ENCODE results near the gene C13orf42. TPM values are rescaled to one million over a fixed set of nuclear protein-coding genes. Genes with fewer than 3 reads are reported as not detected.

C13orf42 gene
- total and polyA plus RNA-seq, 2 donors from 2014 or later: 0.24 TPM; not detected in 1

DNA sequence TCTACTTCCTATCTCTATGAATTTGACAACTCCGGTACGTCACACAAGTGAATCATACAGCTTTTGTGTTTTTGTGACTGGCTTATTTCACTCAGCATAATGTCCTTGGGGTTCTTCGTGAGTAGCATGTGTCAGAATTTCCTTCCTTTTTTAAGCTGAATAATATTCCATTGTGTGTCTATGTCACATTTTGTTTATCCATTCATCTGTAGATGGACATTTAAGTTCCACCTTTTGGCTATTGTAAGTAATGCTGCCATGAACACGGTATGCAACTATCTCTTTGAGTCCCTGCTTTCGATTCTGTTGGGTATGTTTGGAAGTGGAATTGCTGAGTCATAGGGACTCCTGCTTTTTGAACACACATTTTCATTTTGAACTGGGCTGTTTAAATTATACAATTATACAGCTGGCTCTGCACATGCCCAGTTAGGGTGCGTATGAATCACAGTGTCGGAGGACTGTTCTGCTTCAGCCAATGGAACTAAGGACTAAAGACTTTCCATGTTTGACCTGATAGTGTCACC lies 43.0 kb upstream of the C13orf42 start:
- Histone ChIP-seq H3K9me3 (ENCODE audit: control insufficient read depth in 2 of 3, insufficient read depth in 1 of 3, low read length in 3 of 3) (no peaks in the 10 kb centered on the region), H3K4me3 (ENCODE audit: low read length in 3 of 3) (no peak overlapping the region), H3K9ac (ENCODE audit: low read length in 3 of 3) (no peak overlapping the region), H3K4me1 (ENCODE audit: control insufficient read depth in 2 of 3, insufficient read depth in 2 of 3, low read depth in 1 of 3, low read length in 3 of 3) (no peaks in the 10 kb centered on the region), H3K27ac (ENCODE audit: low read depth in 2 of 2, low read length in 2 of 2) (no peak overlapping the region), H3K36me3 (ENCODE audit: control insufficient read depth in 2 of 3, insufficient read depth in 3 of 3, low read length in 3 of 3) (no peaks in the 10 kb centered on the region), H3K27me3 (ENCODE audit: control insufficient read depth, insufficient read depth, low read length) (no peaks in the 10 kb centered on the region)
- FAIRE-seq (no peak), DNase-seq (no peak)
- intact Hi-C loops (cut with DNase I): loop anchor here (10.0 kb wide), 1 partner anchor 131 kb away; no protein-coding TSS in a partner anchor
- TF ChIP-seq, protein P1, sequence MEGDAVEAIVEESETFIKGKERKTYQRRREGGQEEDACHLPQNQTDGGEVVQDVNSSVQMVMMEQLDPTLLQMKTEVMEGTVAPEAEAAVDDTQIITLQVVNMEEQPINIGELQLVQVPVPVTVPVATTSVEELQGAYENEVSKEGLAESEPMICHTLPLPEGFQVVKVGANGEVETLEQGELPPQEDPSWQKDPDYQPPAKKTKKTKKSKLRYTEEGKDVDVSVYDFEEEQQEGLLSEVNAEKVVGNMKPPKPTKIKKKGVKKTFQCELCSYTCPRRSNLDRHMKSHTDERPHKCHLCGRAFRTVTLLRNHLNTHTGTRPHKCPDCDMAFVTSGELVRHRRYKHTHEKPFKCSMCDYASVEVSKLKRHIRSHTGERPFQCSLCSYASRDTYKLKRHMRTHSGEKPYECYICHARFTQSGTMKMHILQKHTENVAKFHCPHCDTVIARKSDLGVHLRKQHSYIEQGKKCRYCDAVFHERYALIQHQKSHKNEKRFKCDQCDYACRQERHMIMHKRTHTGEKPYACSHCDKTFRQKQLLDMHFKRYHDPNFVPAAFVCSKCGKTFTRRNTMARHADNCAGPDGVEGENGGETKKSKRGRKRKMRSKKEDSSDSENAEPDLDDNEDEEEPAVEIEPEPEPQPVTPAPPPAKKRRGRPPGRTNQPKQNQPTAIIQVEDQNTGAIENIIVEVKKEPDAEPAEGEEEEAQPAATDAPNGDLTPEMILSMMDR (IDR thresholded peaks at IDR 0.05; ENCODE audit: borderline replicate concordance, extremely low read depth, insufficient read depth): no peak

DNA sequence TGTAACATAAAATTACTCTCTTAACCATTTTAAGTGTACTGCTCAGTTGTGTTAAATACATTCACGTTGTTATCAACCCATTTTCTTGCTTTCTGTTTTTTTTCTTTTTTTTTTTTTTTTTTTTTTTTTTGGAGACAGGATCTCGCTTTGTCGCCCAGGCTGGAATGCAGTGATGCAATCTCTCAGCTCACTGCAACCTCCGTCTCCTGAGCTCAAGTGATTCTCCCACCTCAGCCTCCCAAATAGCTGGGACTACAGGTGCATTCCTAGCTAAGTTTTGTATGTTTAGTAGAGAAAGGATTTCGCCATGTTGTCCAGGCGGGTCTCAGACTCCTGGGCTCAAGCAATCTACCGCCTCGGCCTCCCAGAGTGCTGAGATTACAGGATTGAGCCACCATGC lies 42.5 kb upstream of the C13orf42 start:
- no peaks in the 10 kb centered on the region for H3K4me1 ChIP-seq (ENCODE audit: control insufficient read depth in 2 of 3, insufficient read depth in 2 of 3, low read depth in 1 of 3, low read length in 3 of 3)
- H3K36me3 ChIP-seq (ENCODE audit: control insufficient read depth in 2 of 3, insufficient read depth in 3 of 3, low read length in 3 of 3): no peaks in the 10 kb centered on the region
- intact Hi-C loops (cut with DNase I): loop anchor here (10.0 kb wide), 1 partner anchor 131 kb away; no protein-coding TSS in a partner anchor
- H3K9ac ChIP-seq (ENCODE audit: low read length in 3 of 3): no peak overlapping the region
- no peak for DNase-seq
- no peak overlapping the region for H3K27ac ChIP-seq (ENCODE audit: low read depth in 2 of 2, low read length in 2 of 2)
- no peak for FAIRE-seq
- H3K4me3 ChIP-seq (ENCODE audit: low read length in 3 of 3): no peak overlapping the region
- TF ChIP-seq, protein P1 (IDR thresholded peaks at IDR 0.05; ENCODE audit: borderline replicate concordance, extremely low read depth, insufficient read depth): no peak
- H3K27me3 ChIP-seq (ENCODE audit: control insufficient read depth, insufficient read depth, low read length): no peaks in the 10 kb centered on the region
- H3K9me3 ChIP-seq (ENCODE audit: control insufficient read depth in 2 of 3, insufficient read depth in 1 of 3, low read length in 3 of 3): no peaks in the 10 kb centered on the region

DNA sequence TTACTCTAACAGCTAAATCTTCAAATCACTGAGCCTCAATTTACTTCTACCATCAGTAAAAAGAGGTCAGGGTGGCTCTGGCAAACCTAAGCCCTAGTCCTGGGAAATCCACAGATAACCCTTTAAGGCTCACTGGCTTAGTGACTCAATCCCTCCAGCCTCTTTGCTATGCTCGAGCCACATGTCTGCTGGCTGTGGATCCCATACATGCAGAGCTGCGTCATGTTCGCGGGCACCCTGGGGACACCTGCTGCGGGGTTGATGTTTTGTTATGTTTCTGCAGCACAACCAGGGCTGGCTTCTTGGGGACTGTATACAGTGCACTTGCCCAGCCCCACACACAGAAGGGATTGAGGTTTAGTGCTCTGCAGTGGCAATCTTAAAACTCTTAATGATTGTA lies 41.6 kb upstream of the C13orf42 start:
- H3K4me3 ChIP-seq (ENCODE audit: low read length in 3 of 3): no peak overlapping the region
- no peaks in the 10 kb centered on the region for H3K27me3 ChIP-seq (ENCODE audit: control insufficient read depth, insufficient read depth, low read length)
- DNase-seq (no peak), FAIRE-seq (no peak)
- intact Hi-C loops (cut with DNase I): loop anchor here (10.0 kb wide), 1 partner anchor 132 kb away; no protein-coding TSS in a partner anchor
- H3K4me1 ChIP-seq (ENCODE audit: control insufficient read depth in 2 of 3, insufficient read depth in 2 of 3, low read depth in 1 of 3, low read length in 3 of 3): no peaks in the 10 kb centered on the region
- TF ChIP-seq, protein P1 (IDR thresholded peaks at IDR 0.05; ENCODE audit: borderline replicate concordance, extremely low read depth, insufficient read depth): no peak
- no peaks in the 10 kb centered on the region for H3K9me3 ChIP-seq (ENCODE audit: control insufficient read depth in 2 of 3, insufficient read depth in 1 of 3, low read length in 3 of 3)
- no peak overlapping the region for H3K9ac ChIP-seq (ENCODE audit: low read length in 3 of 3)
- H3K36me3 ChIP-seq (ENCODE audit: control insufficient read depth in 2 of 3, insufficient read depth in 3 of 3, low read length in 3 of 3): no peaks in the 10 kb centered on the region
- H3K27ac ChIP-seq (ENCODE audit: low read depth in 2 of 2, low read length in 2 of 2): no peak overlapping the region

DNA sequence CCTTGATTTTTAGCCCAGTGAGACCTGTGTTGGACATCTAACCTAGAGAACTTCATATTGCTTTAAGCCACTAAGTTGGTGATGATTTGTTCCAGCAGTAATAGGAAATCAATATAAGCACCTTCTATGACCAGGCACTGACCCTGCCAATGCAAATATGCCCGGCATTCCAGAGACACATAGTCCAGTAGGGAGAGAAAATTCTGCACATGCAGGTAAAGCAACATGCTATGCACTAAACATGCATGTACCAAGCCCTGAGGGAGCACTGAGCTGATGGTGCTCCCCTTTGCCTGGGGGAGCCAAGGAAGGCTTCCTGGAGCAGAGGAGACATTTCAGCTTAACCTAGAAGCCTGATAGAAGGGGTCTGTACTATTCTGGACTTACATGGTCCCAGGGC lies 40.4 kb upstream of the C13orf42 start:
- Histone ChIP-seq H3K4me1 (ENCODE audit: control insufficient read depth in 2 of 3, insufficient read depth in 2 of 3, low read depth in 1 of 3, low read length in 3 of 3) (no peaks in the 10 kb centered on the region), H3K36me3 (ENCODE audit: control insufficient read depth in 2 of 3, insufficient read depth in 3 of 3, low read length in 3 of 3) (no peaks in the 10 kb centered on the region), H3K27me3 (ENCODE audit: control insufficient read depth, insufficient read depth, low read length) (no peaks in the 10 kb centered on the region), H3K9me3 (ENCODE audit: control insufficient read depth in 2 of 3, insufficient read depth in 1 of 3, low read length in 3 of 3) (no peaks in the 10 kb centered on the region), H3K9ac (ENCODE audit: low read length in 3 of 3) (no peak overlapping the region), H3K27ac (ENCODE audit: low read depth in 2 of 2, low read length in 2 of 2) (no peak overlapping the region), H3K4me3 (ENCODE audit: low read length in 3 of 3) (no peak overlapping the region)
- TF ChIP-seq, protein P1 (IDR thresholded peaks at IDR 0.05; ENCODE audit: borderline replicate concordance, extremely low read depth, insufficient read depth): no peak
- no peak for DNase-seq
- no peak for FAIRE-seq
- intact Hi-C loops (cut with DNase I): loop anchor here (10.0 kb wide), 1 partner anchor 133 kb away; no protein-coding TSS in a partner anchor

Measured in kidney (tissue), 14 donors.